ENCODE measurements around the gene IL19.

DNA sequence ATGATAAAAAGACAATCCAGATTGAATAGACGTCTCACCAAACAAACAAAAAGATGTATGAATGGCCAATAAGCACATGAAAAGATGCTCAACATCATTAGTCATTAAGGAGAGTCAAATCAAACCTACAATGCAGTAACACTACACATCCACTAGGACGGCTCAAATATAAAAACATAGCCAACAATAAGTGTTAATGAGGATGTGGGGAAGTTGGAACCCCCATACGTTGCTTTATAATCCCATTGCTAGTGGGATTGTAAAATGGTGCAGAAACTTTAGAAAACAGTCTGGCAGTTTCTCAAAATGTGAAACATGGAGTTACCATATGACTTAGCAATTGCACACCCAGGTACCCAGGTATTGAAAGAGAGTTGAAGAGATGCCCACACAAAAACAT is 112.0 kb downstream of the IL19 start:
- TF ChIP-seq, protein P1, sequence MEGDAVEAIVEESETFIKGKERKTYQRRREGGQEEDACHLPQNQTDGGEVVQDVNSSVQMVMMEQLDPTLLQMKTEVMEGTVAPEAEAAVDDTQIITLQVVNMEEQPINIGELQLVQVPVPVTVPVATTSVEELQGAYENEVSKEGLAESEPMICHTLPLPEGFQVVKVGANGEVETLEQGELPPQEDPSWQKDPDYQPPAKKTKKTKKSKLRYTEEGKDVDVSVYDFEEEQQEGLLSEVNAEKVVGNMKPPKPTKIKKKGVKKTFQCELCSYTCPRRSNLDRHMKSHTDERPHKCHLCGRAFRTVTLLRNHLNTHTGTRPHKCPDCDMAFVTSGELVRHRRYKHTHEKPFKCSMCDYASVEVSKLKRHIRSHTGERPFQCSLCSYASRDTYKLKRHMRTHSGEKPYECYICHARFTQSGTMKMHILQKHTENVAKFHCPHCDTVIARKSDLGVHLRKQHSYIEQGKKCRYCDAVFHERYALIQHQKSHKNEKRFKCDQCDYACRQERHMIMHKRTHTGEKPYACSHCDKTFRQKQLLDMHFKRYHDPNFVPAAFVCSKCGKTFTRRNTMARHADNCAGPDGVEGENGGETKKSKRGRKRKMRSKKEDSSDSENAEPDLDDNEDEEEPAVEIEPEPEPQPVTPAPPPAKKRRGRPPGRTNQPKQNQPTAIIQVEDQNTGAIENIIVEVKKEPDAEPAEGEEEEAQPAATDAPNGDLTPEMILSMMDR (IDR thresholded peaks at IDR 0.05; ENCODE audit: extremely low read depth in 1 of 2, insufficient read depth in 1 of 2, low read depth in 1 of 2, low read length in 2 of 2): no peak
- no peak for TF ChIP-seq POLR2A (IDR thresholded peaks at IDR 0.05; ENCODE audit: low read depth, low read length)
- TF ChIP-seq MYC (IDR thresholded peaks at IDR 0.05; ENCODE audit: low read depth, low read length): no peak
- TF ChIP-seq EZH2 (IDR thresholded peaks at IDR 0.05; ENCODE audit: borderline replicate concordance, low read depth, low read length, severe bottlenecking): no peak
- TF ChIP-seq POLR2AphosphoS5 (IDR thresholded peaks at IDR 0.05; ENCODE audit: insufficient read depth, low read depth, low read length): no peak
- TF ChIP-seq, protein P2, sequence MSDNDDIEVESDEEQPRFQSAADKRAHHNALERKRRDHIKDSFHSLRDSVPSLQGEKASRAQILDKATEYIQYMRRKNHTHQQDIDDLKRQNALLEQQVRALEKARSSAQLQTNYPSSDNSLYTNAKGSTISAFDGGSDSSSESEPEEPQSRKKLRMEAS (IDR thresholded peaks at IDR 0.05; ENCODE audit: insufficient read depth, insufficient read length): no peak
- no peak for TF ChIP-seq JUN (IDR thresholded peaks at IDR 0.05; ENCODE audit: borderline replicate concordance, insufficient read depth, insufficient read length, low read depth)

Data from endothelial cell of umbilical vein (primary cell).